ENCODE measurements around the gene S100A5.
"Not testable (repeated sequence)": the region's sequence is repeated elsewhere in the genome, so short reads cannot be mapped to it uniquely, and the experiment has no call there.

S100A5 gene

DNA sequence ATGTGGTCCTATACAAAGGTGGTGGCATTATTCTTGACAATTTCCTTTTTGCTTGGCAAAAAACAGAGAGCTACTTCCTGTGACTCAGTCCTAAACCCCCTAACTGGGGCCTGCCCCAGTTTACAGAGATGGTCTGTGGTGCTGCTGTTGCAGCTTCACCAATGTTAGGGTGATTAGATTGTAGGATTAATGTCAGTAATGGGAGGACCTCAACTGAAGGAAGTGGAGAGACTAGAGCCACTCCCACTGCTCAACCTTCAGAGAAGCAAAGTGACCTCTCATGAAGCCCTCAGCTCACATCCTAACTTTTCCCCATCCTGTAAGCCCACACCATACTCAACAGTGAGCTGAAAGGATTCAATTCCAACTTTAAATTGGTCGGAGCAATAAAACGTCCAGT is 8.6 kb downstream of the S100A5 start:
- DNase-seq: peak; percentile 53

DNA sequence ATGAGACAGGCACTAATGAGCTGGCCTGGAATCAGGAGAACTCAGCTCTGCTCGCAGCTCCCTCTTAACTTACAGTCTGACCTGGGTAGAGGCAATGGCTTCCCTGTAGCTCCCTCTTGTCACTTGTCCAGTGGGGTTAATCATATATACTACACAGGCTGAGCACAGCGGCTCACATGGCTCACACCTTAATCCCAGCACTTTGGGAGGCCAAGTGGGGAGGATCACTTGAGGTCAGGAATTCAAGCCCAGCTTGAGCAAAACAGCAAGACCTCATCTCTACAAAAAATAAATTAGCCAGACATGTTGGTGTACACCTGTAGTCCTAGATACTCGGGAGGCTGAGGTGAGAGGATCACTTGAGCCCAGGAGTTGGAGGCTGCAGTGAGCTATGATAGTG is 9.1 kb downstream of the S100A5 start:
- DNase-seq: no peak

DNA sequence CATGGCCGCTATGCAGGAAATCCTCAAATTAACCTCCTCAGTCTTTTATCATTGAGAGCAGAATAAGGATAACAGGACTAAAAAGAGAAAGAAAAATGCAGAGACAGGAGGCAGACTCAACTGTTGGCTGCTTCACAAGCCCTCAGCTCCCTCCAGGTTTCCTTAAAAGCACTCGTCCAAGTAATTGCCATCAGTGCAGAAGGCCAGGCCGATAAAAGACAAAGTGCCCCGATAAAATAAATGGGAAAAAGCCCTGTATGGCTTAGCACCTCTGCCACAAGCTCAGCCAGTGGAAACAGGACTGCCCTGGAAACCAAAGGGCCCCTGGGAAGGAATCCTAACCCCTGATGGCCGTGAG is 13.1 kb downstream of the S100A5 start:
- no peak for DNase-seq

DNA sequence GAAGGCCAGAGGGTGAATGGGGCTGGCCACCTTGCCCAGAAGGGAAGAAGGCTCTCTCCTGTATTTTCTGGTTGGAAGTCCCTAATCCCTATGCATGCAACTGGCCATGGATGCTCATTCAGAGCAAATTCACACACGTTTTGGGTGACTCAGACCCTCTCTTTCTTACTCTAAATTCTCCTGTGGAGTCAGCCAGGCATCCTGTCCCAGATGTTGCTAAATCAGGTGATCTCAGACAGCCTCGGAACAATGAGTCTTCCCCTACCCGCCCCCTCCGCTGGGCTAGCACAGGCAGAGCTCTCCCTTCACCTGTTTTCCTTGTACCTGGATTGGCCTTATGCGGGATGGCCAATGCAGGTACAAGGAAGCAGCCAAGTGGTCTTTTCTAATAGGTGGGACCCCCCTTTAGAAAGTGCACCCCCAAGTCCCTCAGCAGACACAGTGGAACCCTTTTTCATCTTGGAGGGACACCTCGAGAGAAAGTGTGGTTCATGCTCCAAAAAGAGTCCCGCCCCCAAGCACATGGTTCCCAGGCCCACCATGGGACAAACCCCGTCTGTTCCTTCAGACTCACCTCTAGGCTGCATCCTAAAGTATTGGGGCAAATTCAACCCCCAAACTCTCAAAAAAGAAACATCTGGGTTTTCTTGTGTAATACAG is 13.6 kb downstream of the S100A5 start:
- no peak for DNase-seq

DNA sequence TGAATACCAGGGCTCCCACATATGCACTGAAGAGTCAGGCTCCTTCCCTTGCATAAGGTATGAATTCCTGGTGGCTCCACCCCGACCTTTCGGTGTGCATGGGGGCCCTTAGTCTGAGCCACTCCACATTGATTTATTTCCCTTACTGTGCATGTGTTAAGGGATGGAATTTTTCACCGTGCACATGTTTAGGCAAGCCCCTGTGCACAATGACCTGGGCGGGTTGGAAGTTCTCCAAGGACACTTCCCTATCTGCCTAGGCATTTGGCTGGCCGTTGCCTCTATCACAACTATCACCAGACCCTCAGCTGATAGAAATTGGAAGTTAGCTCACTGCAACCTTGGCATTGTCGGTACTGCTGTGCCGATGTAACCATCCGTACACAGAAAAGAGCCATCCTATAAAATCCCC is 14.6 kb downstream of the S100A5 start:
- no peak for DNase-seq

DNA sequence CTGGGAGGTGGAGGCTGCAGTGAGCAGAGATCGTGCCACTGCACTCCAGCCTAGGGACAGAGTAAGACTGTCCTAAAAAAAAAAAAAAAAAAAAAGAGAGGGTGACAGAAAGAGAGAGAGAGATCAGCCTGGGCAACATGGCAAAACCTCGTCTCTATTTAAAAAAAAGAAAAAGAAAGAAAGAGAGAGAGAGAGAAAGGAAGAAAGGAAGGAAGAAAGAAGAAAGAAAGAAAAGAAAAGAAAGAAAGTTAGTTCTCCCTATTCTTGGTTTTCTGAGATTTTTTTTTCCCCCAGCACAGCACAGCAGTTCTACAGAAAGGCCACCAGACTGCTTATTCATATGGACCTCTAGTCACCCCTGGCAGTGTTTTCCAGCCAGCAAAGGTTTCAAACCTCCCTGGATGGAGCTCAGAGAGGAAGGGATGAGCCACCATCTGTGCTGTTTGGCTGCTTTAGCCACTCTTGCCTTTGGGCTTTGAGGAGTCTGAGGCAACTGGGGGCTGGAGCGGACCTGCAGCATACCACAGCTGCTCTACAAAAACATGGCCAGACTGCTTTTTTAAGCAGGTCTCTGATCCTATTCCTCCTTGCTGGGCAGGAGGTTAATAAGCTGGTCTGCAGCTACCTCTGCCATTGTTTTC is 15.5 kb downstream of the S100A5 start:
- DNase-seq: no peak

DNA sequence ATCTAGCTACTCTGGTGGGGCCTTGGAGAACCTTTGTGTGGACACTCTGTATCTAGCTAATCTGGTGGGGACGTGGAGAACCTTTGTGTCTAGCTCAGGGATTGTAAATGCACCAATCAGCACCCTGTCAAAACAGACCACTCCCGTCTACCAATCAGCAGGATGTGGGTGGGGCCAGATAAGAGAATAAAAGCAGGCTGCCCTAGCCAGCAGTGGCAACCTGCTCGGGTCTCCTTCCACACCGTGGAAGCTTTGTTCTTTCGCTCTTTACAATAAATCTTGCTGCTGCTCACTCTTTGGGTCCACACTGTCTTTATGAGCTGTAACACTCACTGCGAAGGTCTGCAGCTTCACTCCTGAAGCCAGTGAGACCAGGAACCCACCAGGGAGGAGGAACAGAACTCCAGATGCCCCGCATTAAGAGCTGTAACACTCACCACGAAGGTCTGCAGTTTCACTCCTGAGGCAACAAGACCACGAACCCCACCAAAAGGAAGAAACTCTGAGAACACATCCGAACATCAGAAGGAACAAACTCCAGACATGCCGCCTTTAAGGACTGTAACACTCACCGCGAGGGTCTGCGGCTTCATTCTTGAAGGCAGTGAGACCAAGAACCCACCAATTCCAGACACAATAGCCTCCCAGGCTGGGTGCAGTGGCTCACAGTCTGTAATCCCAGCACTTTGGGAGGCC is 18.2 kb downstream of the S100A5 start:
- not testable (repeated sequence) for DNase-seq

DNA sequence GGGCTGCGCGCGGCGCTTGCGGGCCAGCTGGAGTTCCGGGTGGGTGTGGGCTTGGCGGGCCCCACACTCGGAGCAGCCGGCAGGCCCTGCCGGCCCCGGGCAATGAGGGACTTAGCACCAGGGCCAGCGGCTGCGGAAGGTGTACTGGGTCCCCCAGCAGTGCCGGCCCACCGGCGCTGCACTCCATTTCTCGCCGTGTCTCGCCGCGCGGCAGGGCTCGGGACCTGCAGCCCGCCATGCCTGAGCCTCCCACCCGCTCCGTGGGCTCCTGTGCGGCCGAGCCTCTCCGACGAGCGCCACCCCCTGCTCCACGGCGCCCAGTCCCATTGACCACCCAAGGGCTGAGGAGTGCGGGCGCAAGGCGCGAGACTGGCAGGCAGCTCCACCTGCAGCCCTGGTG is 18.9 kb downstream of the S100A5 start:
- not testable (repeated sequence) for DNase-seq

DNA sequence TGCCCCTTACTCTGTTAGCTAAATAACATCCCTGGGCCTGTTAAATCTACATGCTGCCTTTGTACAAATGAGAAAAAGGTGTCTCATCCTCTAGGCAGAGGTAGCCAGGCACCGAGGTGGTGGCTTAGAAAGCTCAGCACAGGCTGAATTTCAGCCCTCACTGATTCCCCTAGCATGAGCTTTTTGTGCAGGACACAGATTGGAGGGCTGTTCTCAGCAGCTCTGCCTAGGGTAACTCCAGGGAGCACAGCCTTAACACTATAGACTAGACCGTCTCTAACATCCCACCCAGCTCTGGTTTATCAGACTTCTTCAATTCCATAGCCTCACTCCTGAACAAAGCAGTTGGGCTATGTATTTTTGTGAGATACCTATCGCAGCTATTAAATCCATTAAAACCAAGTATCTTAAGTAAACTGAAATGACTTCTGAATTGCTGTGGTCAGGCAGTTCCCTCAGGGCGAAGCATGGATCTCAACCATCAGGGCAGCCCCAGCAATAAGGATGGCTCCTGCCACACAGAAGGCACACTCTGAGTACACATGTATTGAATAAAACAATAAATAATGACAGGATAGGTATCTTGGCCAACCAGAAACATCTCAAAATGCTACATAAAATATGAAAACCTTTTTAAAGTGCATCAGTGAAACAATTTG is 19.8 kb downstream of the S100A5 start:
- DNase-seq: no peak

DNA sequence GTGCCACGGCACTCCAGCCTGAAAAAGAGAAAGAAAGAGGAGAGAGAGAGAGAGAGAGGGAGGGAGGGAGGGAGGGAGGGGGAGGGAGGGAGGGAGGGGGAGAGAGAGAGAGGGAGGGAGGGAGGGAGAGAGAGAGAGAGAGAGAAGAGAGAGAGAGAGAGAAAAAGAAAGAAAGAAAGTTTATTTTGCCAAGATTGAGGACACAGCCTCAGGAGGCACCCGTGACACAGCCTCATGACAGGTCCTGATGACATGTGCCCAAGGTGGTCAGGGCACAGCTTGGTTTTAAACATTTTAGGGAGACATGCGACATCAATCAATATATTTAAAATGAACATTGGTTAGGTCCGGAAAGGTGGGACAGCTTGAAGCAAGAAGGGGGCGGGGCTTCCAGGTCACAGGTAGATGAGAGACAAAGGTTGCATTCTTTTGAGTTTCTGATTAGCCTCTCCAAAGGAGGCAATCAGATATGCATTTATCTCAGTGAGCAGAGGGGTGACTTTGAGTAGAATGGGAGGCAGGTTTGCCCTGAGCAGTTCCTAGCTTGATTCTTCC is 20.5 kb downstream of the S100A5 start:
- not testable (repeated sequence) for DNase-seq

DNA sequence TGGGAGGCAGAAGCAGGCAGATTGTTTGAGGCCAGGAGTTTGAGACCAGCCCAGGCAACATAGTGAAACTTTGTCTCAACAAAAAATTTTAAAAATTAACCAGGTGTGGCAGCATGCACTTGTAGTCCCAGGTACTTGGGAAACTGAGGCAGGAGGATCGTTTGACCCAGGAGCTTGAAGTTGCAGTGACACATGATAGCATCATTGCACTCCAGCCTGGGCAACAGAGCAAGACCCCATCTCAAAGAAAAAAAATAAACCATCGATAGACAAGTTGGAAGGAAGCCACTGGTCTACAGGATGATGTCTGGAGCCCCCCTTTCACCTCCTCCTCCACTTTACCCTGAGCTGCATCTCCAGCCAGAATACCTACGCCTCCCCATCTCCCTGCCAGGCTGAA is 21.5 kb downstream of the S100A5 start:
- no peak for DNase-seq

DNA sequence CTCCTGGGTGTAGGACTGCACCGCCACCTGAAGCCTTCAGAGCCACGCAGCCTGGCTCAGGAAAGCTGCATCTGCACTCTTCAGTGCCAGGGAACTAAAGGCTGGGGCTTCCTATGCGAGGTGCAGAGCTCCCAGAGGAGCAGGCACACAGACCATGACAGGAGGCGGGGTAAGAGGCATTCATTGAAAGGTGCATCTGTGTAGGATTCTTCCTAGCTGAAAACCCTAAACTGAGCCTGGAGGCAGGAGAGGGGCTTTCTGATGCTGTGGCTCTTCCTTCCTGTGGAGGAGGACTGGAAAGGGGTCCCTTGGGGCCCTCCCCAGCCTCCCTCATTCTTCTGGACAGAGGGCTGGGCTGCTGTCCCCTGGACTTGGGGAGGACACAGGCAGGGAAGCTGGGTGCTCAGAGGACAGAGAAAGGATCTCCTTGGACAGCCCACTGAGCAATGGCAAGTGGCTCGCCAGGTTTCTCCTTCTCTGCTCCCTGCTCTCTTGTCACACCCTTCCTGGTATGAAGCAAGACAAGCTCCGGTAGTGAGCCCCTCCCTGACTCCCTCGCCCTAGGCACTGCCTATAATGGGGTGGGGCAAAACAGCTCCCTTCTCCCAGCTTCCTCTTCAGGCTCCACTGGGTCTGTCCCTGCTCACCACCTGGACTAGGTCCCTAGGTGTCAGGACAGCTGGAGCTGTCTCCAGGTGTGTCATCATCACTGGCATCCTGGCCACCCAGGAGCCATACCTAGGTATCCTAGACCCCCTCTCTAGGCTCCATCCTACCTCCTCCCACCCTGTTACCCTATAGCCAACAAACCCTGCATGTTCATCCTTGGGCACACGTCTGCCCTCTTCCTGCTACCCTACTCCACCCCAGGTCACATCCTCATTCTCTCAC is 25.0 kb downstream of the S100A5 start:
- DNase-seq: no peak

DNA sequence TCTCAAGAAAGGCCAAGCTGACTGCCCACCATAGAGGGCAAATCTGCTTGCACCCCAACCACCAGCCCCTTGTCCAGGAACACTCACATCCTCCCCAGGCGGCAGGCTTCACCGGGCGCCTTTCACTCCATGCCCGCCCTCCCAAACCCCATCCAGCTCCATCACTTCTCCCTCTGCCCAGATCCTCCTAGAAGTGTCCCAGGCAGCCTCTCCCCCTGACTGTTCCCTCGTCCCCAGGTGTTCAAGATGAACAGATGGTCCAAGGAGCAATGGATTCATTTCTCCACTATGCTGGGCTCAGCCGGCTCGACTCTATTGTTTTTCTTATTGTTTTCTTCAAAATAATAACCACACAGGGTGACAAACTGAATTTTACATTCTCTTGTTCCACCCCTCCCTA is 27.1 kb downstream of the S100A5 start:
- DNase-seq: no peak

DNA sequence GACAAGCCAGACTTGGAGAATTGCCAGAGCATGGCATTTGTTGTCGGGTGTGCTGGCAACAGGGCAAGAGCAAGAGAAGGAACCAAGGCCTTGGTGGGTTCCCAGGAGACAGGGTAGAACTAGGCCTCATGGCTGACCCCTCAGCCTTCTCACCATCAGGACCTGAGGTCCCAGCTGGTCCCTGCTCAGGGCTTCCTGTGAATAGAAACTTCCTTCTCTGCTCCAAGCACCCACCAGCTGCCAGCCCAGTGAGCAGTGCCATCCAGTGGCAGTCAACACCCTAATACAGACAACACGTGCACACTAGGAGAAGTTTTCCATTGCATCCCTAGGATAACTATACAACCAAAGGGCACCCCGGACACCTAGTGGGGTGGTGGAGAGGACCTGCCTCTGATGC is 27.7 kb downstream of the S100A5 start:
- DNase-seq: no peak

DNA sequence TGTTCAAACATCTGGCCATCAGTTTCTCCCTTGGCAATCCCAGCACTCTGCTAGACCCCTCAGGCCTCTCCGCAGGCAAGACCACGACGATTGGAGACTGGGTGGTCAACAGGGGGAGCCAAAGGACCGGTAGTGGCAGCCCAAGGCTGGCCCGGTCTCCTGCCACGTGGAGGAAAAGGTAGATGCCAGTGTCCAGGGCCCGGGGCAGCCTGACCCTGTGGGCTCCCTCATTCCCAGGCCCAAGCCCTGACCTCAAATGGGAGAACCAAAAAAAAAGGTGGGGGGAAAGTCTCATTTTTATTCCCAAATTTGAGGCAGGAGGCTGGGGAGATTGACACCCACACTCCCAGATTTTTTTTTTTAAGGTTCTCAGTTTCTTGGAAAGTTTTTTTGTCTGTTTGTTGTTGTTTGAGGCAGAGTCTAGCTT is 29.7 kb downstream of the S100A5 start:
- peak; percentile 88 for DNase-seq

DNA sequence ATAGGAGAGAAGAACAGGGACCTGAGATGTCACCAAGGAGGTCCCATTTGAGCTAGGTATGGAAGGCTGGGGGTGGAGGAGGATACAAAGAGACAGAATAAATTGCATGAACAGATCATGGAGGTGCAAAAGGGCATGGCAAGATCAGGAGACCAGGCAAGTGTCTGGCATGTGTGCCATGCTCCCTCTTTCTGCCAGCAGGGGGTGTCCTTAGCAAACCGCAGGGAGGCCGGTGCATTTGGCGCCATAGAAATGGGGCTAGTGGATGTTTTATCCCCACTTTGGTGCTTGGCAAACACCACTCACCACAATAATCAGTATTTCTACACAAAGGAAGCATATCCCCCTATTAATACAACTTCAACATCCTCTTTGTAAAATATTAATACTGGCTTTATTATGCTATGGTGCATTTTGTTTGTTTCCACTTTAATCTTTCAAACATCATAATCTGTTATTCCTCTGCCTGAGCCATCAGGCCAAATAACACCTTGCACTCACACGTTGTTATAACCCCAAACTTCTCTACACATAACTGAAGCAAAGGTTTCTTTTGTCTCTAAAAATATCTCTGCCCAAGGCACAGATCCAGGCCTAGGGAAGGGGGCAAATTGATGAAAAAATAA is 30.9 kb downstream of the S100A5 start:
- peak; percentile 83 for DNase-seq

DNA sequence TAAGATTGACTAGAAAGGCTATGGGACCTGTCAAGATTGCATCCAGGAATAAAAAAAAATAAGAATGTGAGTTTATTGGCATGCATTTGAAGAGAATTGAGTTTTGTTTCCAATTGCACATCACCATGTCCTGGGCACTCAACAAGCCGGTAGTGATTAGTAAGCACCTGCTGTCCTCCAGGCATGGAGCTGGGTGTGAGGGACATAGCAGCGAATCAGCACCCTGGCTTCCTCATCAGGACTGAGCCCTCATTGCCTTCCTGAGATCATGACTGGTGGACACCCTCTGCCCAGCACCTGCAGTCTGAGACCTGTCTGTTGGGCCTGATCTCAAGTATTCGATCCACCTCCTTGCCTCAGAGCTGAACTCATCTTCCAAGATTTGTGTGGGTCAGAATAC is 31.7 kb downstream of the S100A5 start:
- DNase-seq: no peak

DNA sequence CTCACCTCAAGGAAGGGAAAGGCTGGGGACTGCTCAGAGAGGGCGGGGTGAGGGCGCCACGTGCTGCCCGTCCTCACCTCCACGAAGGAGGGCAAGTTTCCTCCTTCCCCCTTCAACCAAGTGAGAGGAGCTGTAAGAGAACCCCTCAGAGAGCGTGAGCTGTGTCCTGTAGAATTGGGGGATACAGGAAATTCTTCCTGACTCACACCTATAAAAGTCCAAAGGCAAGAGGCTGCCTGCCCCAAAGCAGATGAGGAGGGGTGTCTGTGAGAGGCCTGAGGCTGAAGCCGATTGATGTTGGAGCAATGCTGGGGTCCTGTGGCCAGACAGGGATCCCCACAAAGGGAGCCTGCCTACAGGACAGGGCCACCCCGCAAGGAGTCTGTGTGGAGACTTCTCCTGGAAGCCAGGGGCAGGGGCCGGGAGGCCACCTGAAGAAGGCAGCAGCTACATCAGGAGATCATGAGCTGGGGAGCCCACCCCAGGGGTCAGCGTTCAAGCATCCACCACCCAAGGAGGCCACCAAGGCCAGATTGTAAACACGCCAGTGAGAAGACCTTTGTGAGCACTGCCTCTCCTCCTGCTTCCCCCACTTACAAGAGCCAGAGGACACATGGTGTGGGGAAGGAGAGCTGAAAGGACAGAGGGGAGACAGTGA is 32.7 kb downstream of the S100A5 start:
- no peak for DNase-seq

DNA sequence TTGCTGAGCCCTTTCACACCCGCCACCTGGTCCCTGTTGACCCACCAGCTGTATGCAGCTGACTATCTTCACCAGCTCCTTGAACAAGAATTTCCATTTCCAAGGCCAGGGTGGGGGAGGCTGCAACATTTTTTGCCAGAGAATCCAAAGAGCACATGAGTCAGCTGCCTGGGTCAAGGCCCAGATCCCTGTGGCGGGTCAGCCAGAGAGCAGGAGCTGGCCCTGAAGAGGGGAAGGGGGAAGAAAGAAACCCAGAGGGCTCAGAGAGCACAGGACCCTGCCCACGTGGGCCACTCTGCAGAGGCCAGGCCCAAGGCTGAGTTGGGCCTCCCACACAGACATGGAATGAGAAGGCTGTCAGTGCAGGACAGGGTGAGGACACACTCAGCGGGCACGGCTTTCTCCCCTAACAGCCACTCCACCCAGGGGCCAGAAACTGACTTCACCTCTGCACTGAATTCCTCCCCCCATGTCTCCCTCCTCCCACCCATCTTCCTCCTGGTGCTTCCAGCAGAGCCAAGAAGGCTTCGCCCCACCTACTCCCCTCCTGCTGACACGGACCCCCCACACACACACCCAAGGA is 33.8 kb downstream of the S100A5 start:
- no peak for DNase-seq

DNA sequence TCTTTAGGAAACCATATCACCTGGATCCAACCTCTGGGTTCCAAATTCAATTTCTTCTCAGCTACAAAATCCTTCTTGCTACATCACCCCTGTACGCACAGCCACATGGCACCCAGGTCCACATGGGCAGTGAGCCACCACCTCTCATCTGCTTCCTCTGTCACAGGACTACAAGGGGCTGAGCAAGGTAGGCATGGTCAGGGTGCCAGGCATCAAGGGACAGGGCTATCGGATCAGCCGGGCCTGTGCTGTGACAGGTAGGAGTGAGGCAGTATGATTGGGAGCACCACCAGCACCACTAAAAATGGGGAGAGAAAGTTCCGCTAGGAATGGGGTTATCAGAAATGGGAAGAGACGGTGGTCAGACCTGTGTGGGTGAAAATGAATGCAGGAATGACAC is 34.3 kb downstream of the S100A5 start:
- DNase-seq: no peak

DNA sequence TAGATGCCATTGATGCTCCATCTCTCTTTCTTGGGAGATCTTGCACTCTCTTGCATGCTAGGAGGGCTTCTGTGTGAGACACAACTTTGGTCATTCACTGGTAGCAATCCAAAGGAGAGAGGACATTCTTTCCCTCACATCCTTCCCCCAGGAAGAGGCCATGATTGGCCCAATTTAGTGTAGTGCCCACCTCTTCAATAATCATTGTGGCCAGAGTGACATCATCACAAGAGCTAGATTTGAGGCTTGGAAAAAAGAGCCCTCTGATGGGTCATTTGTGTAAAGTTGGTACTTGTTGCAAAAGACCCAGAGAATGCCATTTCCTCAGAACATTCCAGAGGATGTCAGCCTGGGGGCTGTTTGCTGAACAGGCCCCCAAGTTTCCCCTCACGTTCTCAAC is 35.2 kb downstream of the S100A5 start:
- no peak for DNase-seq
